Ramos (cell line): Measurements from ENCODE around the gene ADAMTSL2.

Experiments used
- in situ Hi-C: fragments of 300-500 bp; cut with MboI; formaldehyde crosslinking; loops from one replicate; pipeline ENCODE4 v1.14.3; 2022; ENCODE audit warnings: low sequenced_read_pairs; ENCODE audit not compliant: unreplicated experiment

Gene ADAMTSL2

DNA sequence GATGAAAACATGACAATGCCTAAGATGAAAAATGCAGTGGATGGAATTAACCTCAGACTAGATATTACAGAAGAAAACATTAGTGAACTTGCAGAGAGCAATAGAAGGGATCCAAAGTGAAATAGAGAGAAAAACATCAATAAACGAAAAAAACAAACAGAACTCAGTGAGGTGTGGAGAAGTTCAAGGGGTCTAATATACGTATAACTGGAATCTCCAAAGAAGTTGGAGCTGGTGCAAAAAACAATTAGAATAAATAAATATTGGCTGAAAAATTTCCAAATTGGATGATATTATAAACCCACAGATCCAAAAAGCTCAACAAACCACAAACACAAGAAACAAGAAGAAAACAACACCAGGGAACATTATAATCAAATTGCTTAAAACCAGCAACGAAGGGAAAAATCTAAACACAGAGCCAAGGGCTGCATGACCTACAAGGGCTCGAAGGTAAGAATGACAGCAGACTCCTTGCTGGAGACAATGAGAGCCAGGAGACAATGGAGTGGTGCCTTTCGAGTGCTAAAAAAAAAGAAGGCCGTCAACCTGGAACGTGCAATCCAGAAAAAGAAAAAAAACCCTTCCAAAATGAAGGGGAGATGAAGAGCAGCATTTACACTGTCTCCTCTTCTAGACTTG is 62.9 kb downstream of the ADAMTSL2 start:
- in situ Hi-C loops, result no loop called here

DNA sequence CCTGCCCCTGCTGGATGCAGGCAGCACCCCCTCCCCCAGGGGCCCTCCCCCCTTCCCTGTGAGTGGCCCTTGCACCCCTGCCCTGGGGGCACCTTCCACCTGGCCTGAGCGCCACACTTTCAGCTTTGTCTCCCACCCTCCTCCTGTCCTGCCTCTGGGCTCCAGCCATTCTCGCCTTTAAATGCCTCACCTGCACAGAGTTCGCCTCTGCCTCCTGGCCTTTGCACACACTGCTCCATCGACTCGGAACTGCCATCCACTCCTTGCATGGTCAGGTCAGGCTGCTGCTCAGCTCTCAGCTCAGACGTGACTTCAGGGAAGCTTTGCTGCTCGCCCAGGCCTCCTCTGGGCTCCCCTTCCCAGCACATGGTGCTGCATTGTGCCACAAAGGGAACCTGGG is 64.5 kb downstream of the ADAMTSL2 start:
- in situ Hi-C loops, result no loop called here

DNA sequence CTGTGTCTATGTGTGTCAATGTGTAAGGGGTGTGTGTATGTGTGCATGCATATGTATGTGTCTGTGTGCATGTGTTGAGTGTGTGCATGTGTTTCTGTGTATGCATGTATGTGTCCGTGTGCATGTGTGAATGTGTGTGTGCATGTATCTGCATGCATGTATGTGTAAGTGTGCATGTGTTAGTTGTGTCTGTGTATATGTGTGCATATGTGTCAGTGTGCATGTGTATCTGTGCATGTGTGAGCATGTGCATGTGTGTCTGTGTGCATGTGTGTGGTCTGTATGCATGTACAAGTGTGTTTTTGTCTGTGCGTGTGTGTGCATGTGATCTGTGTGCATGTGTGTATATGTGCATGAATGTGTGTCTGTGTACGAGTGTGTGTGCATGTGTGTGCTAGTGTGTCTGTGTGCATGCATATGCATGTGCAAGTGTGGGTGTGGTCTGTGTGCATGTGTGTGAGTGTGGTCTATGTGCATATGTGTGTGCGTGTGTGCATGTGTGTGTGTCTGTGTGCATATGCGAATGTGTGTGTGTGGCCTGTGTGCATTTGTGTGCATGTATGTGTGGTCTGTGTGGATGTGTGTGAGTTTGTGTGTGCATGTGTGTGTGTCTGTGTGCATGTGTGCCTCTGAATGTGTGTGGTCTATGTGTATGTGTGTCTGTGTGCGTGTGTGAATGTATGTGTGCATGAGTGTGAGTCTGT is 65.1 kb downstream of the ADAMTSL2 start:
- in situ Hi-C loops, result no loop called here

DNA sequence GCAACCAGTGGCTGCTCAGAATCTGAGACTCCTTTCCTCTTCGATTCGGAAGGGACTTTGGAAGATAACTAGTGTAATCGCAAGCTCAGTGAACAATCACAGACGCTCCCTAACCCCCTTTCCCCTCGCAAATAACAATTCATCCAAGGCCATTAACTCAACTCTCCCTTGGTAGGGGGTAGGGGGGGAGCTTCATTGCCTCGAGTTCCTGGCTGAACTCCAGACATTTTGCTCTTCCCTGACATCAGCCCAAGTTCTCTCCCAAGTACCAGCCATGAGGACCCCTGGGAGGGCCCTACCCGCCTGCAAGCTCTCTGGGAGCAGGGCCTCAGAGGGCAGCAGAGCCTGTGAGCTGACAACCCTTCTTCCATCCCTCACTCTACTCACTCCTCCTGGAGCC is 66.2 kb downstream of the ADAMTSL2 start:
- in situ Hi-C loops, result no loop called here

DNA sequence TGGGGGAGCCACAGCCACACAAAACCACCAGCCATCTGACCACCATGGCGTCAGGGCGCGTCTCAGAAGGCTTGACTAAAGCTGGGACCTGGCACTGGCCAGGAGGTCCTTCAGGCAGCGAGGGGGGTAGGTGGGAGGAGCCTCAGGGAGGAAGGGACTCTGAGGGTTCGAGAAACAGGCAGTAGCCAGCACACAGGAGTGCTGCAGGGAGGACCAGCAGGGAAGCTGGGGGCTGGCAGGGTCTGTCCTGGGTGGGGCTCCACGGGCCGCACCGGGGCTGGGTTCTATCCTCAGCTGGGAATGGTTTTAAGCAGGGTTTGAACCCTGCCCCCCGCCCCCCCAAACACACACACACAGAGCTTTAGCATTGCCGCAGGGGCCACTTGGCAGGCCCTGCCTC is 67.2 kb downstream of the ADAMTSL2 start:
- in situ Hi-C loops, result no loop called here

DNA sequence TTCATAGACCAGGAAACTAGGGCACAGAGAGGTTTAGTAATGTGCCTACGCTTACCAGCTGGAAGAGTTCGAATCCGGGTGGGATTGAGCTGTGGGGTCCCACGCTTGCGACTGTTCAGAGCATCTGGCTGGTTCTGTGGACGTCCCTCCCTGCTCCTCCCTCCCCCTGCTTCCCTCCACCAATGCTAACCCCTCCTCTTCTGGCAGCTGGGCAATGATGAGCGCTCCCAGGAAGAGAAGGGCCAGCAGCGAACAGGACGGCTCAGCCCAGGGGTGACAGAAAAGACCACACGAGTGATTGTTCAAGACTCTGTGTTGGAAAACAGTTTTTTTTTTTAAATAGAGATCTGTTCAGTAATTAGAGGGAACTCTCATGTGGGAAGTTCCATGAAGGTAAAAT is 67.8 kb downstream of the ADAMTSL2 start:
- in situ Hi-C loops, result no loop called here

DNA sequence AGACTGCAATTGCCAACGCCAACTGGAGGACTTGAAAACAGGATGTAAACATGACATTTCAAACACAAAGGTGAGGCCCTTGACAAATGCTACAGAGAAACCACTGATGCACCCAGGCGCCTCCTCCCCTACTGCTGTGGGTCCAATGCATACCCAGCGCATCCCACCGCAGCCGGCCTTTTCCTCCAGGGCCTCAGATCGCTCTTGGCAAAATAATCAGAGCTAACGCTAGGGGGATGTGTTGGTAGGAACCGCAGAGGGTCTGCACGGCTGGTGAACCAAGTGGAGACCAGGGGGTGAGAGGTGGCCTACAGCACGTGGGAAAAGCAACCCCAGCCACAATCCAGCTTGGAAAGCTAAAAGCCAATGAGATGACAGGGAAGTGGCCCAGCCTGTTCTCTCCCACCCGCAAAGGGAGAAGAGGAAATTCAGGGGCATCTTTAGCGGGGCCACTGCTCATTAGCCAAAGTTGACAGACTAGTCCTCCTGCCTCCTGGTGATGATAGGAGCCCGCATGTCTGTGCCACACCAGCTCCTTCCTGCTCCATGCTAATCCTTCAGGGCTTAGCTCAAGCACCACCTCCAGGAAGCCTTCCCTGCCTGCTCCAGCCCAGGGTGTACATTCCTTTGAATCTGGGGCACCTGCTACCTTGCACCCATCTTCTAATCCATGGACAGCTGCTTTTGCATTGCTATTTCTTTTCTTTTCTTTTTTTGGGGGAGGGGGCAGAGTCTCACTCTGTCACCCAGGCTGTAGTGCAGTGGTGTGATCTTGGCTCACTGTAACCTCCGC is 68.8 kb downstream of the ADAMTSL2 start:
- in situ Hi-C loops, result no loop called here

DNA sequence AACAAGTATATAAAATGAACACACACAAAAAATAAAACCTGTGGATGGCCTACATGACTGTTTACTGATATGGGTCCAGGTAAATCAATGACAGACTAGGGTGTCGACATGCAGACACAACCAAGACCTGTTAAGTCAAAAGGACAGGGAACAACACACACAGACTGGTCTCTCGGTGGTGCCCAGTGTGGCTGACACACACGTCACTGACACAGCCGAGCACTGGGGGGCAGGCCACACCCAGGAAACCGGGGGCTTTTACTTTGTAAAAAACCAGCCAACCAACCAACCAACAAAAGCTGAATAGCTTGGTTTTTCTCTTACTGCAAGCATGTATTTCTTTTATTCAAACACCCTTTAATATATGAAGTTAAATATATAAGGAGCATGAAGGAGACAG is 69.7 kb downstream of the ADAMTSL2 start:
- in situ Hi-C loops, result no loop called here

DNA sequence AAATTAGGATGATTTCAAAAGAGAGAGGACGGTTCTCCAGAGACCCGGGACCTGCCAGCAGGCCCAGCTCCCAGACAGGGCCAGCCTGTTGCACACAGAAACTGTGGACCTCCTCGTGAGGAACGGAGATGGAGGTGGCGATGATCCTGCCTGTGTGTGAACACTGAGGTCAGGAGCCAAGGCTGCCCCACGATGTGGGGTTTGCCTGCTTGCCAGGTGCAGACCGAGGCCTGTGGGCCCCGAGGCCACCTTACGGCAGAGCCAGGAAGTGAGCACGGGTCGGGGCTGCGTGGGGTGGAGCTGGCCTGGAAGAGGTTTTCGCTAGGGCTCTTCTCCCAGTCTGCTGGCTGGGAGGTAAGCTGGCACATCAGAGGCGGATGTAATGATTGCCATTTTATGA is 70.4 kb downstream of the ADAMTSL2 start:
- in situ Hi-C loops, result no loop called here

DNA sequence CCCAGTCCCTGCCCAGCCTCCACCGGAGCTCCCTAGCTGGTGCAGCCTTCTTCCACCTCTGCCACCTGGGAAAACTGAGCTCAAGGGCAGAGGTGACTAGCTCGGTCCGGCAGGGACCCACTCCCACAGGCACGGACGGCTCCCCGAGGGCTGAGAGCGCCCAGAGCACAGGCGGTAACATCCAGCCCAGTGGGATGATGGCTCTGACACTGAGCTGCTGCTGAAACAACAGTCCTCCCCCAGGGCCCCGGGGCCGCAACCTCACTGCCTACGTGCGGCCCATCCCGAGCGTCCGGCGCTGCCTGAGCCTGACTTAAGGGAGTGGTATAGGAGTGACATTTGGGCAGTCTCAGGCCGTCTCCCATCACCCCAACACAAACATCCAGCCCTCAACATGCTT is 70.9 kb downstream of the ADAMTSL2 start:
- in situ Hi-C loops, result no loop called here

DNA sequence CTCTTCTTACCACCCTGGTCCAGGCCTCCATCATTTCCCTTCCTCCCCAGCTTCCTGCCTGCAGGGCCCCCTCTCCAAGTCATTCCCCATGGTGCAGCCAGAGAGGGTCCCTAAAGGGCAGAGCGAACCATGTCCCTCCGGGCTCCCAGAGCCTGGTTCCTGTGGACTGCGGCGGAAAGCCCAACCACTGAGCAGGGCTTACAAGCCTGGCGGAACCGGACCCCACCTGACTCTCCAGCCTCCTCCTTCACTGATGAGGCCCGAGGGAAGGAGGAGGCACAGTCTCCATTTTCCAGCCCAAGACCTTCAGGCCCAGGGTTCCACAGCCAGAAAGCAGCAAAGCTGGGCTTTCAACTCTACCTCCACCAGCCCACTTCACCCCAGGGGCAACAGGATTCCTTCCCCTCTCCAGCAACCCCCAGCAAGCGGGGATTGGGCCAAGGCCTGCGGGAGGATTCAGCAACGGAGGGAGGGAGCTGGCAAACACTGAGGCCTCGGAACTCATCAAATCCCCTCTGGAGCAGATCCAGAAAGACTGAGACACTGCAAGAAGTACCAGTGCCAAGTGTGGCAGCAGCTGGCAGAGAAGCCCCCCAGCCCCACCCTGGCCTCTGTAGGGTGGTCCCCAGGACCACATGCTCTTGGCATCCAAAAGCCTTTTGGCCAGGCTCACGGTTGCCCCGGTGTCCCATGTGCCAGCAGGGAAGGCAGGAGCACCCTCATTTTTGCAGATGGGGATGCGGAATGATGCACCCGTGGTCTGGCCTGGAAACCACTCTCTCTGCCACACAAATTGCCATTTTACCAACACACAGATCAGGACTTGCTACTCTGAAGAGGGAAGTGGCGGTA is 71.6 kb downstream of the ADAMTSL2 start:
- in situ Hi-C loops, result no loop called here

DNA sequence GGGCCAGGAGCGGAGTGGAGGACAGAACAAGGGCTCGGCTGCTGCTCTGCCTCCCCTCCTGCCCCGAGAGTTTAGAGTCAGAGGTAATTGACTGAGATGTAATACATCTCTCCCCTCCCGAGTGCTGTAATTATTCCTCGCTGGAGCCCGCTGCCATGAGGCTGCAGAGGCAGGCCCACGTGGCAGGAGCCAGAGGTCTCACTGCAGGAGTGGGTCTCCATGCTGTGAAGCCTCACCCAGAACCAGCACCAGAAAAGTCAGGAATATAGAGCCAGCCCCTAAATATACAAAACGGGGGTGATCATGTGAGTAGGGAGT is 72.2 kb downstream of the ADAMTSL2 start:
- in situ Hi-C loops, result no loop called here

DNA sequence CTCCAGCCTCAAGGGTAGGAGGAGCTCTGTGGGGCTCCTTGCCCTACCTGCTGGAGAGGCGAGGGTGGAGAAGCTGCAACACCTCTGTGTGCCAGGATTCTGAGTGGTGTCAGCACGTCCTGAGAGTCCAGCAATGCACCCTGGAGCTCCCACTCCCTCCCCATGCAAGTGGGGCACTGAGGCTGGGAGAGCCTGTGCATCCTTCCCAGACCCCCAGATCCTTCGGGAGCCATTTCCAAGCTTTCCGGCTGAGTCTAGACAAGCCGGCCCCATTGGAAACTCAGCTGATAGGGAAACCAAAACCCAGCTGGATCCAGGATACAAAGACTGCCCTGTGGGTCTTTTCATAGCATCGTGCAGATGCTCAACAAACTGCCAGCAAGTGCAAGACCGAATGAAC is 72.9 kb downstream of the ADAMTSL2 start:
- in situ Hi-C loops, result no loop called here

DNA sequence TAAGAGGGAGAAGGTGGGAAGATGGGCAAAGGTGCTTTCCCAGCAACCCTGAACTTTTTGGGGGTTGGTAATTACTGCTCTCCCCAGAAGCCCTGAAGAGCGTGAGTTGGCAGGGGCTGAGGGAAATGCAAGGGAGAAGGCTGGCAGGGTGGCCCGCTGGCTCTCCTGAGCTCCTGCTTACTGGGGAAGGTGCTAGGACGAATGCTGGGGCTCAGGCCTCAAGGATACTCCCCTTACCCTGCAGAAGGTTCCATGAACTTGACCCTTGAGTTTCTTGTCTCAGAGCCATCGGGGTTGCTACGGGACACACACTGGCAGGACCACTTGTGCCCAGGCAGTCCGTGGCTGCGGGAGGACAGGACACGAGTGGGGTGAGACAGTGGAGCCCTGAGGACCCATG is 73.5 kb downstream of the ADAMTSL2 start:
- in situ Hi-C loops, result no loop called here

DNA sequence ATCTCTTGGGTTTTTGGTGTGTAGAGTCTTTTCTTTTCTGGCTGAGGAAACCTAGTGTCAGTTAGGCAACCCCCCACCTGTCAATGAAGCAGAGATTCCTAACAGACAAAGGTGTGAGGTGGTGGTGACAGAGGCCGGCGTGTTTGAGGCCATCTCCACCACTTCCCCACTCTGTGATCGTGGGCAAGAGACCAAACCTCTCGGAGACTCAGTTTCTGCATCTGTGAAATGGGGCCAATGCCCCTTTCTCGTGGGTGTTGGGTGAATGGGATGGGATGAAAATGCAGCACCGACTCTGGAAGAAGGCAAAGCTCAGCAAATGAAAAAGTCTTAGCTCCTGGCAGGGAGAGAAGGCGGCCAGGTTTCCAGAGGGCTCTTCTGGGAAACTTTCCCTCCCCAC is 73.9 kb downstream of the ADAMTSL2 start:
- in situ Hi-C loops, result no loop called here

DNA sequence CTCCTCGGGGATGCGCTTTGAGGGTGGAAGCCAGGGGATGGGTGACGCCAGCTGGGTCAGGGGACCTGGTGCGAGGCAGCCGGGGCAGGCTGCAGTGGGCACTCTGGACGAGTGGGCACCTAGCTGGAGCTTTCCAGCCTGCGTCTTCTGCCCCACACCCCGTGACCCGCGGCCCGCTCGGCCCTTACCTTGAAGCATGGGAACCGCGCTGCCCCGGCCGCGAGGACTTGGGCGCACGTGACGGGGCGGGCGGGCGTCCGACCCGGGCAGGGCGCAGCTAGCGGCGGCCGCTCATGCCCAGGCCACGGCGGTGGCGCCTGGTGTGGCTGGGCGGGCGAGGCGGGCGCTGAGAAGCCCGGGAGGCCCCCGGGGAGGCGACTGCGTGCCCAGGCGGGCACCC is 74.4 kb downstream of the ADAMTSL2 start:
- in situ Hi-C loops, result no loop called here

DNA sequence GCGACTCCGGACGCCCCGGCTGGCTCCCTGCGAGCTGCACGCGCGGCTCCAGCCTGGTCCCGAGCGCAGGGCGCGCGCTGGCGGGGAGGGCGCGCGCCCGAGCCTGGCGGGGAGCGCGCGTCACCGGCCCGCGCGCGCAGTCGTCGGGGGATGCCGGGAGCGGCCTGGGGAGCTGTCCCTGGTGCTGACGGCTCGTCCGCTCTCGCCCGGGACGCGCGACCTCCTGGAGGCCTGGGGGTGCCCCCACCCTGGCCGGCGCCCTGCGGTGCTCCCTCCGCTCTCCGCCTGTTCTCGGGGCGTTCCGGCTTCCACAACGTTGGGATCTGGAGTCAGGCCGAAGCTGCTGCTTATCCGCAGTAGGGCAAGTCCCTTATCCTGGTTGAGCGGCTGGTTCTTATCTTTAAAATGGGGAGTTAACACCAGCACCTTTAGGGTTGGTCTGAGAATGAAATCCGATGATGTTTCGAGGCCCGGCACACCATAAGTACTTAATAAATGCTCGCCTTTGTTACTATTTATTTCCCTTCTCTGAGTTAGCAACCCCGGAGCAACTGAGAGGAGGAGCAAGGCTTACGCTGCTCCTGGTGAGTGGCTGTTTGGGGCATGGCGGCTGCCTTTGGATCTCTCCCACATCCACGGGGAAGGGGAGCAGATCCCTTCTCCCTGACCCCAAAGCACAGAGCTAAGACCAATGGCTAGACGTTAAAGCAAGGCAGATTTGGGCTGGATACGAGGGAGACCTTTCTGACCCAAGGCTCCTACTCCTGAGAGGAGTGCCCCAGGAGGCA is 75.0 kb downstream of the ADAMTSL2 start, which contains the start of gene FAM163B:
FAM163B (minus strand) TSS at position 79 of the 788 bp plus-strand sequence. CDS start 29,166 bp downstream, outside the sequence.
- in situ Hi-C loops, result no loop called here

DNA sequence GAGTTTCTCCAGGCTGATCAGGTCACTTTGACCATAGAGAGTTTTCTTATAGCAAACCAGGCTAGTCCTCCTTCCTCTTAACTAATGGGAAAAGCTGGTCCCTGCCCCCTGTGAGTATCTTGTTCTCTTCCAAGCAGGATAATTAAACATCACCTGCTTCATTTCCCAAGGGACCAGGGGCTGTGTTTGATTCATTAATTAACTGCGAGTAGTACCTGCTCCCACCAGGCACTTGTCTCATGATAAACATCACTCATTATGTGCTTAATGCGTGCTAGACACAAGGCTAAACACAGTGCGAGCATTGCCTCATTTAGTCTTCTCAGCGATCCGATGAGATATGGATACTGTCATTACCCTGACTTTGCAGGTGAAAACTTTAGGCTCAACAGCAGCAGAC is 76.3 kb downstream of the ADAMTSL2 start:
- in situ Hi-C loops, result no loop called here

DNA sequence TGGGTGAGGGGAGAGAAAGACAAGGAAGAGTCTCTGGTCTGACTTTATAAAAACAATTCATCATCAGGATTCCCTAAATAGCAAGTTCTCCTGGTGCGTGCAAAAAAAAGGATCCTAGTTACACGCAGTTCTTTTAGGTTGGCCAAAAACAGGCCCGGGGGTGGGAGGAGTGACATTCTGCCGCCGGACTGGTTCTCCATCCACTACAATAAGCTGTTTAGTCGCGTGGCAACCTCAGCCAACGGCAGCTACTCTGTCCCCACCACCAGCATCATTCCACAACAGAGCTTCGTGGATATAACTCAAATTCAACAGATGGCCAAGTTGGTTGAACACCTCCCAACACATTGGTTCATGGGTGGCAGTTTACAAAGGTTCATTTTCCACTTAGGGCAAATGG is 77.5 kb downstream of the ADAMTSL2 start:
- in situ Hi-C loops, result no loop called here

DNA sequence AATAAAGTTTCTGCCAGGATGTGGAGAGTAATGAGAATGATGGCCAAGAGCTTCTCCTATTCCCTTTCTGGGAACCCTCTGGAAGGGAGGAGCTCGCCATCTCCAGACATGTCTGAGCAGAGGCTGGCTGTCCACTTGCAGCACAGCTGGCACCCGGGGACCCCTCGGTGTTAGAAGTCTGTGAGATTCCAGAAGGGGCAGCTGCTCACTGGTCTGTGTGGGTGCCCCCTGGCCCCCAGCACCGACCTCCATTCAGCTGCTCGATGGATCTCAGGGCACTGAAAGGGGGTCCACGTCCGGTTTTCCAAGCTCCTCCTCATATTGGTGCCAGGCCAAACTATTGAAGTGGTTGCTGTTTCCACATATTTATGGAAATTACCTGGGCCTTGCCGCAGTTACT is 78.3 kb downstream of the ADAMTSL2 start:
- in situ Hi-C loops, result no loop called here
